Uterus (tissue), 4 donors: ENCODE results near the gene MKRN3. TPM values are rescaled to one million over a fixed set of nuclear protein-coding genes. Genes with fewer than 3 reads are reported as not detected.

Experiments
- DNase-seq, 2 donors: peaks; one replicate each; pipeline ENCODE4 v3.0.0-alpha.2; 2019 to 2020
- H3K27ac ChIP-seq, 2 donors: fragments of 200-600 bp; sonication (generic); 1 replicate in 1 of 2; 2 replicates in 1 of 2; pipeline ENCODE4 v1.5.1; 2016 to 2018
- H3K27me3 ChIP-seq, 2 donors: fragments of 200-600 bp; sonication (generic); one replicate each; pipeline ENCODE4 v1.5.1; 2018 to 2019; ENCODE audit warnings: control low read depth in 1 of 2
- H3K36me3 ChIP-seq, 2 donors: fragments of 200-600 bp; sonication (generic); one replicate each; pipeline ENCODE4 v1.5.1; 2019; ENCODE audit warnings: control low read depth in 1 of 2
- H3K4me1 ChIP-seq, 2 donors: fragments of 200-600 bp; sonication (generic); one replicate each; pipeline ENCODE4 v1.5.1; 2018 to 2019; ENCODE audit warnings: control low read depth in 1 of 2
- H3K4me3 ChIP-seq, 2 donors: fragments of 200-600 bp; sonication (generic); 1 replicate in 1 of 2; 2 replicates in 1 of 2; pipeline ENCODE4 v1.5.1; 2018 to 2019; ENCODE audit warnings: mild to moderate bottlenecking in 1 of 2
- H3K9me3 ChIP-seq, 2 donors: fragments of 200-600 bp; sonication (generic); one replicate each; pipeline ENCODE4 v1.5.1; 2019; ENCODE audit warnings: control low read depth in 1 of 2
- CTCF ChIP-seq, 4 experiments: fragments of 200-600 bp in 2 of 4; fragments of 450-650 bp in 2 of 4; sonication (generic) in 2 of 4; IDR thresholded peaks; one replicate each; pipeline ENCODE4 v1.5.1; 2016 to 2019; ENCODE audit warnings: antibody characterized with exemption in 4 of 4, mild to moderate bottlenecking in 2 of 4, moderate library complexity in 1 of 4
- POLR2A ChIP-seq, 2 donors: fragments of 450-650 bp; IDR thresholded peaks; one replicate each; pipeline ENCODE4 v1.6.1; 2016; ENCODE audit warnings: antibody characterized with exemption in 2 of 2, mild to moderate bottlenecking in 1 of 2, moderate library complexity in 1 of 2
- intact Hi-C: fragments of 100-400 bp; cut with DNase I; formaldehyde crosslinking; loops from one replicate; pipeline ENCODE4 v1.15.1; 2023; ENCODE audit warnings: low total_unique reads
- microRNA counts, 2 donors: library from miRNA; unstranded; fragments of <30 nt; microRNA quantifications; one replicate each; lab custom pipeline; 2016 to 2017
- microRNA-seq: library from miRNA; unstranded; fragments of <30 nt; microRNA quantifications from one replicate; pipeline ENCODE4, GENCODE V29; 2016; ENCODE audit warnings: borderline microRNAs expressed, borderline replicate concordance
- small RNA-seq: library from RNA; depleted of rRNA; stranded (forward); fragments of <200 nt; gene quantifications from one replicate; pipeline ENCODE3, GENCODE V24; 2016
- total RNA-seq, 4 donors: library from RNA; depleted of rRNA in 3 of 4; stranded (reverse); fragments of >200 nt in 3 of 4; gene quantifications; one replicate each; pipeline versions ENCODE4 v1.1.0 to v1.2.4, GENCODE V29; 2014 to 2023
- donor health status: DM: yes; HTN: yes; CAD: no.

The MKRN3 gene
- total RNA-seq, 4 donors from 2014 or later: 0.21 to 0.29 TPM; not detected in 2

- DNase-seq: no peak
- intact Hi-C loops: no loop called here
- Histone ChIP-seq H3K4me3 (no peak overlapping the region), H3K36me3 (no peaks in the 10 kb centered on the region), H3K27ac (no peak overlapping the region), H3K27me3 (no peaks in the 10 kb centered on the region), H3K9me3 (no peaks in the 10 kb centered on the region), H3K4me1 (no peaks in the 10 kb centered on the region)
- TF ChIP-seq POLR2A (IDR thresholded peaks at IDR 0.05) (no peak), CTCF (IDR thresholded peaks at IDR 0.05) (no peak)
Observed at GRCh38 chr15:23616536-23616935, 51.1 kb downstream of the MKRN3 start.

MicroRNAs encoded within 50 kb of the gene (microRNA counts, 767-probe panel; counts per million panel counts)
- microRNA hsa-miR-4508 (lab: Ali Mortazavi, UCI): 0 counts per million in 2 donors

Small RNA genes within 50 kb of the gene (microRNA-seq; reads per million reads assigned to microRNA genes)
- gene MIR4508: not detected

Small RNA genes within 50 kb of the gene (small RNA-seq; reads per million reads assigned to genes)
- gene MIR4508: not detected

Other genes with a start within 250 kb of the MKRN3 start
- not detected for gene GOLGA6L26, start 231.5 kb upstream of the MKRN3 start, total RNA-seq
- under 1 TPM in 2 of 4 donors, not detected in 2; 0.24 to 0.35 TPM for gene GOLGA8S, start 210.9 kb upstream of the MKRN3 start, total RNA-seq
- gene GOLGA6L2, start 118.4 kb upstream of the MKRN3 start, total RNA-seq: not detected
- 1 to 10 TPM in 2 of 4 donors, under 1 TPM in 1, not detected in 1; 0.29 to 6.6 (median 3.2) TPM for gene MAGEL2, start 82.2 kb downstream of the MKRN3 start, total RNA-seq
- gene NDN, start 121.6 kb downstream of the MKRN3 start, total RNA-seq: 100 to 1,000 TPM in 1 of 4 donors, 10 to 100 TPM in 3; 64.6 to 166 (median 80.5) TPM